ENCODE measurements around the gene TMEM37. TPM values are rescaled to one million over a fixed set of nuclear protein-coding genes. Genes with fewer than 3 reads are reported as not detected.

Gene TMEM37
- total RNA-seq, 2 donors from 2014 or later, result 12.0 to 16.2 TPM

GRCh38 chr2:119385466-119385865, 46.2 kb upstream of the TMEM37 start:
- no peak for DNase-seq
- Histone ChIP-seq H3K36me3 (ENCODE audit: control insufficient read depth, insufficient read depth, low read length) (no peaks in the 10 kb centered on the region), H3K27me3 (ENCODE audit: control insufficient read depth, insufficient read depth, low read length, poor library complexity, severe bottlenecking) (no peaks in the 10 kb centered on the region), H3K9ac (ENCODE audit: extremely low read depth, low read length, poor library complexity, severe bottlenecking) (no peak overlapping the region), H3K9me3 (ENCODE audit: control insufficient read depth, low read length) (no peaks in the 10 kb centered on the region), H3K4me1 (ENCODE audit: control insufficient read depth, insufficient read depth, low read length) (no peaks in the 10 kb centered on the region), H3K27ac (ENCODE audit: low read depth, low read length) (no peak overlapping the region), H3K4me3 (ENCODE audit: low read length) (no peak overlapping the region)
- Mint-ChIP-seq H3K36me3 (ENCODE audit: low read depth) (no peaks in the 10 kb centered on the region), H3K27me3 (ENCODE audit: insufficient read depth) (no peaks in the 10 kb centered on the region), H3K9me3 (no peaks in the 10 kb centered on the region), H3K4me3 (no peak overlapping the region), H3K4me1 (peaks cover 10% of the 10 kb centered on the region), H3K27ac (no peak overlapping the region)
- 80 to 94% methylated on average over 1 to 3 of the region's 3 CpGs for WGBS, 2 experiments (ENCODE audit: insufficient coverage in 1 of 2, insufficient read length in 1 of 2)
- no peak for TF ChIP-seq CTCF (conservative IDR thresholded peaks at IDR 0.05)

- no peak overlapping the region for H3K27ac ChIP-seq (ENCODE audit: low read depth, low read length)
- H3K4me3 ChIP-seq (ENCODE audit: low read length), result no peak overlapping the region
- peak; percentile 34 for DNase-seq
- no peaks in the 10 kb centered on the region for H3K4me1 ChIP-seq (ENCODE audit: control insufficient read depth, insufficient read depth, low read length)
- H3K36me3 ChIP-seq (ENCODE audit: control insufficient read depth, insufficient read depth, low read length), result no peaks in the 10 kb centered on the region
- H3K27me3 ChIP-seq (ENCODE audit: control insufficient read depth, insufficient read depth, low read length, poor library complexity, severe bottlenecking), result no peaks in the 10 kb centered on the region
- peak; percentile 32 for TF ChIP-seq CTCF (conservative IDR thresholded peaks at IDR 0.05)
- Mint-ChIP-seq H3K27ac (no peak overlapping the region), H3K27me3 (ENCODE audit: insufficient read depth) (no peaks in the 10 kb centered on the region), H3K36me3 (ENCODE audit: low read depth) (no peaks in the 10 kb centered on the region), H3K4me1 (peaks cover 4% of the 10 kb centered on the region), H3K9me3 (no peaks in the 10 kb centered on the region), H3K4me3 (no peak overlapping the region)
- H3K9me3 ChIP-seq (ENCODE audit: control insufficient read depth, low read length), result no peaks in the 10 kb centered on the region
- no peak overlapping the region for H3K9ac ChIP-seq (ENCODE audit: extremely low read depth, low read length, poor library complexity, severe bottlenecking)
- 92% methylated on average over 7 to 9 of the region's 9 CpGs for WGBS, 2 experiments (ENCODE audit: insufficient coverage in 1 of 2, insufficient read length in 1 of 2)
Measured at GRCh38 chr2:119387381-119388129, 44.1 kb upstream of the TMEM37 start.

GRCh38 chr2:119389615-119390306, 41.9 kb upstream of the TMEM37 start:
- 90 to 96% methylated on average over 4 to 5 of the region's 5 CpGs for WGBS, 2 experiments (ENCODE audit: insufficient coverage in 1 of 2, insufficient read length in 1 of 2)
- no peak overlapping the region for H3K4me3 Mint-ChIP-seq
- H3K36me3 ChIP-seq (ENCODE audit: control insufficient read depth, insufficient read depth, low read length), result no peaks in the 10 kb centered on the region
- no peak overlapping the region for H3K27ac ChIP-seq (ENCODE audit: low read depth, low read length)
- no peaks in the 10 kb centered on the region for H3K9me3 Mint-ChIP-seq
- H3K27me3 Mint-ChIP-seq (ENCODE audit: insufficient read depth), result no peaks in the 10 kb centered on the region
- H3K27ac Mint-ChIP-seq, result no peak overlapping the region
- H3K9me3 ChIP-seq (ENCODE audit: control insufficient read depth, low read length), result no peaks in the 10 kb centered on the region
- no peak for TF ChIP-seq CTCF (conservative IDR thresholded peaks at IDR 0.05)
- no peaks in the 10 kb centered on the region for H3K27me3 ChIP-seq (ENCODE audit: control insufficient read depth, insufficient read depth, low read length, poor library complexity, severe bottlenecking)
- peaks cover 4% of the 10 kb centered on the region for H3K4me1 Mint-ChIP-seq
- no peaks in the 10 kb centered on the region for H3K36me3 Mint-ChIP-seq (ENCODE audit: low read depth)
- no peak overlapping the region for H3K9ac ChIP-seq (ENCODE audit: extremely low read depth, low read length, poor library complexity, severe bottlenecking)
- DNase-seq, result peak; percentile 39
- no peaks in the 10 kb centered on the region for H3K4me1 ChIP-seq (ENCODE audit: control insufficient read depth, insufficient read depth, low read length)
- no peak overlapping the region for H3K4me3 ChIP-seq (ENCODE audit: low read length)

Data from endodermal cell (in vitro differentiated cells).